SK-N-DZ (cell line): ENCODE data around the gene FOLR3. TPM values are rescaled to one million over a fixed set of nuclear protein-coding genes. Genes with fewer than 3 reads are reported as not detected.
"Not testable (repeated sequence)": the region's sequence is repeated elsewhere in the genome, so short reads cannot be mapped to it uniquely, and the experiment has no call there.

ENCODE experiments used
- DNase-seq: peaks from one replicate; pipeline ENCODE4 v3.0.0-alpha.2; 2015; ENCODE audit warnings: low spot score
- polyA plus RNA-seq, 2 experiments: library from polyadenylated mRNA; depleted of rRNA; stranded (reverse); fragments of >200 nt; gene quantifications; 2 replicates each; pipeline ENCODE4 v1.2.3, GENCODE V29; 2014

The FOLR3 gene
- polyA plus RNA-seq (2014; cell fraction: cytosol; rRNA removed): not detected in 2 replicates
- not detected in 2 replicates for polyA plus RNA-seq (2014; cell fraction: nucleus; rRNA removed)

DNA sequence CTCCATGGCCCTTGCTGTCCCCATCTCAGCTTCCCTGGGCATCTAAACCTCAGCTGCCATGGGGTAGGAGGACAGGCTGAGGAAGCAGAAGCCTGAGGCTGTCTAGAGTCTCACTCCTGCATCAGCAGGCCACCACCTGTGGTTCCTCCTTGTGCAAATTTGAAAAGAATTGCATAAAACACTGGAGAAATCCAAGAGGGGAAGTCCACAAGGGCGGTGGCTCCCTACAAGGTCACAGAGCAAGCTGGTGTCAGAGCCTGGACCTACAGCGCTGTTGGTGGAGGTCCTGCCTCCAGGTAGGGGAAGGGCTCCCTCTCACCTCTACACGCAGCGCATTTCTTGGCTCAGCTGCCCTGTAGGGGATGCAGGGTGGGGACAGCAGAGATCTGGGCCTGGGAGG, at the start of gene FOLR3:
FOLR3 (plus strand) TSS at position 253 of the 400 bp plus-strand sequence. CDS start 228 bp downstream, outside the sequence.
- not testable (repeated sequence) for DNase-seq

DNA sequence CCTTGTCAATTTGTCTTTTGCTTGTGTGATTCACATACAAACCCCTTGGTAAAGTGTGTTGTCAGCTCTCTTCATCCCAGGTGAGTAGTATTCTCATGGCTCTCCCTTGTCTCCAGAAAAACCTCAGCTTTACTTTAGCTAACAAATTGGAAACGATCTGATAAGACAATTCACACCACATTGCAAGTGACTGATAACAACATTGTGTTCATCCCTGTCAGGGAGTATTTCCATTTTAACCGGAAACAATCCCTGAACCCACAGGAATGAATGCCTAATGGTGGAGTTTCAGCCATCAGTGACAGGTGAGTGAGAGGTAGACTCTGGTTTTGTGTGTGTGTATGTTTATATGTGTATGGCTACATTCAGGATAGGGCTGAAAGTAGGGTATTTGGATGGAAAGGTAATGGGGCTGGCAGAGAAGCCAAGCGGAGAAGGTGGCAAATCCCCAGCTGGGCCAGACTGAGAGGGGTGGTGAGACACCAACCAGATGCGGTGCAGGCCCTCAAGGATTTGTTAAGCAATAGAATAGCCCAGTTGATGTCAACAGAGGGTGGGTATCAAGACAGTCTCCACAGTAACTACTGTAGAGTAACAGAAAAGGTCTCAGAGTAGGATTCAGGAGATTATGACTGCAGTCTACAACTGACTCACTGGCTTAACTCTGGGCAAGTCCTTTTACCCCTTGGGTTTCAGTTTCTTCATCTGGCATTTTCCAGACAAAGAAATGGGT, 47.3 kb upstream of the FOLR3 start:
- no peak for DNase-seq

DNA sequence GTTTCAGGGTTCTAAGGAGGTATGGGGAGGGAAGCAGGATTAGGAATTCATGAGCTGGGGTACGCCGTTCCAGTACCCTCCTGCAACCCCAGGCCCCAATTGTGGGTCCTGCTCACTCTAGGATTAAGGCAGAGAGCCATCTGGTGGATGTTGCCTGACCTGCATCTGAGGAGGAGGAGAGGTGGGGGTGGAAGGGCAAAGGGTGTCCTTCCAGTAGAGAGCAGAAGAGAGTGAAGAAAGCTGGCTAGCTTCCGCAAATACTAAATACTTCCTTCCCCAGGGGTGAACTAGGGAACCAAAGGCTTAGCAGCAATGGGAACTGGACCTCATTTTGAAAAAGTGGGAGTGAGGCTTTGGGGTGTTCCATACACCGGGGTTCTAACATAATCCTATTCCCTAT, 44.2 kb upstream of the FOLR3 start:
- DNase-seq: peak; percentile 63

DNA sequence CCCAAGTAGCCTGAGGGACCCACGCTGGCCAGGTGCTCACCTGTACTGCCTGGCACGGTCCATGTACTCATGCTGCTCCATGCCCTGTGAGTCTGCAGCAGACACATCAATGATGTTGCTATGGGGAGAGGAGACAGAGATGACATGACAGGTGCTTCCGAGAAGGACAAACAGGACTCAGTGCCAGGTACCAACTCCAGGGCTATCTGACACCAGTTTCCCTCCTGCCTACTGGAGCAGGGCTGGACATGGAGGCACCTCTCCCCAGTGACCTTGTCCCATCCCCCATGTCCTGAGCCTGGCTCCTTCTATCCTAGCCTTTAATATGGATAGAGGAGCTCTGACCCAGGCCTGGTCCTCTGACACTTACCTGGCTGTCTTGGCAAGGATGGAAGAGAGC, 36.8 kb upstream of the FOLR3 start:
- no peak for DNase-seq

DNA sequence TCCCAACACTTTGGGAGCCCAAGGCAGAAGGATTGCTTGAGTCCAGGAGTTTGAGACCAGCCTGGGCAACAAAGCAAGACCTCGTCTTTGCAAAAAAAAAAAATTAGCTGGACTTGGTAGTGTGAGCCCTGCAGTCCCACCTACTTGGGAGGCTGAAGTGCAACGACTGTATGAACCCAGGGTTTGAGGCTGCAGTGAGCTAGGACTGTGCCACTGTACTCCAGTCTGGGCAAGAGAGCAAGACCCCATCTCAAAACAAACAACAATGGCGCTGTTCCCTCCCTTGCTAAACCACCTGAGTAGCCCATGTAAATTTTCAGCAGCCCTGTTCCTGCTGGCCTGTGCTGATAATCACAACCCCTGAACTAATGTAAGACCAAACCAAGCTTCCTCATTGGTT, 35.5 kb upstream of the FOLR3 start:
- DNase-seq: no peak

DNA sequence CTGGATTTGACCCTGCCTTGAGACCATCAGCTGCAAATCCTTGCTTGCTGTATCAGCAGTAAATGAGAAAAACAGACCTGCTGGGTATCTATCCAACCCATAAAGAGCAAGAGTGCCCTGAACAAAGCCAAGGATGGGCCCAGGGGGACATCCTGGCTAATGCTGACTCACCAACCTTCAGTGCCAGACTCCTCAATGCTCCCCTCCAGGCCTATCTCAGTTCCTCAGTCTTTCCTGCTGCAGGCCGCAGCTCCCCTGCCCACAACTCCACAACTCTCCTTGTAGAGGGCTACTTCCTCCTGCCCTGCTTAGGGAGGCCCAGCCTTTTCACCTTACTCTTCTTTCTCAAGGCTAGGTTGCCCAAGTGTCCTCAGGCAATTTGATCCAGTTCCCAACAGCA, 35.1 kb upstream of the FOLR3 start:
- DNase-seq: no peak

DNA sequence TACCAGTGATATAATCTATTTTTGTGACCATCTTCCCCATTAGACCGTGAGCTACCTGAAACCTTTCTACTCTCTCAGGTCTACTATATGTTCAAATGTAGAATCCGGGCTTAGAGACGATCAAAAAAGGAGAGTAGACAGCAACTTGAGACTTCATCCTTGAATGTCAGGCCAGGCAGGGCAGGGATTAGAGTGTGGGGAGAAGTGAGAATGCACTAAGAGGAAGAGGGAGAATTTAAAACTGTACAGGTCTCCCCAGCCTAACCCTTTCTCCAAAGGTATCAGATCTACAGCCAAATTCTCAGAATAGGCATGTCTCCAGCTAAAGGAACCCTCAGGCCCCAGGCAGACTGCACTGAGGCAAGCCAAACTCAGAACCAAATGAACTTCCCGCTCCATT, 33.4 kb upstream of the FOLR3 start:
- no peak for DNase-seq

DNA sequence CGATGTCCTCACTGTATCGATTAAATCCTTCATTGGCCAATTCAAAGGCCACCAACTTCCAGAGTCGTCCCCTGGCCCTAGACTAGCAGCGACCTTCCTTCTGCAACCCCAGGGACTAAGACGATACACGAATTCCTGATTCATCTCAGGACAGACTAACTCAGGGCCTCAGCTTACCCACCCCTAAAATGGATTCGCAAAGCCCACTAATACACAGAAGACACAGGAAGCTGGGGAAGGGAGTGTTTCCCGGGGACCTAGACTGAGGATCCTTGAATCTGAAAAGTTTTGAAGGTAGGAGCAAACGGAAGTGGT, 32.9 kb upstream of the FOLR3 start:
- no peak for DNase-seq

DNA sequence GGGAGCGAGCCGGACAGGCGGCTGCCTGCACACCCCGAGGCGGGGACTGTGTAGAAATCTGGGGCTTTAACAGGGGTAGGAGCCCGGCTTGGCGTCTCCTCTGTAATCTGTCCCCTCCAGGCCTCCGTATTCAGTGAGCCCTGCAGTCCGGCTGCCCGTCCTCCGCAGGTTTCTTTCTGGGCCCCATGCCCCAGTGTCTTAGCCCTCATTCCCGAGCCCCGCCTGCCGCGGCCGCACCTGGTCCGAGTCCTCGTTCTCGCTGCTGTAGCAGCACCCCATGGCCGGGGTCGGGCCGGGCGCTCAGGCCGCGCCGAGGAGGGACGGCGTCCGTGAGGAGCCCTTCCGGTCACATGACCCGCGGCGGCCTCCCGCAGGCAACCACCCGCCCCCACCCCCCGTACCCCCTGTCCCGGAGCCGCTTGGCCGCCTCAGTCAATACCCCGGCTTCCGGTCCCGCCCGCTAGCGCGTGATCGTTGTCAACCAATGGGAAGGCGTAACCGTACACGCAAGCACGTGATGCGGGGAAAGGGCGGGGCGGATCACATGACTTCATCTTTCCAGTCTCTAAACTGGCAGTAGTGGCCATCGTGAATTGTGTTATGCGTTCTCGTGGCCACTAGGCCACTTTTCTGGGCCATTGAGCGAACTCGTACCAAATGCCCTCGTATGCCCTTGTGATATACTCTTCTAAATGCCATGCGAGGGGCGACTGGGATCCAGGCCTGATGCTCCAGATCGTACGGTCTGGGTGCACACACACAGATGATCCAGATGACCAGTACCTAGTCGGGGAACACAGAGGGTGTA, 32.4 kb upstream of the FOLR3 start, which contains the start of gene LAMTOR1:
LAMTOR1 (minus strand) TSS at position 352 of the 808 bp plus-strand sequence; CDS start at position 279, 73 bp downstream.
- peak; percentile 100 for DNase-seq

DNA sequence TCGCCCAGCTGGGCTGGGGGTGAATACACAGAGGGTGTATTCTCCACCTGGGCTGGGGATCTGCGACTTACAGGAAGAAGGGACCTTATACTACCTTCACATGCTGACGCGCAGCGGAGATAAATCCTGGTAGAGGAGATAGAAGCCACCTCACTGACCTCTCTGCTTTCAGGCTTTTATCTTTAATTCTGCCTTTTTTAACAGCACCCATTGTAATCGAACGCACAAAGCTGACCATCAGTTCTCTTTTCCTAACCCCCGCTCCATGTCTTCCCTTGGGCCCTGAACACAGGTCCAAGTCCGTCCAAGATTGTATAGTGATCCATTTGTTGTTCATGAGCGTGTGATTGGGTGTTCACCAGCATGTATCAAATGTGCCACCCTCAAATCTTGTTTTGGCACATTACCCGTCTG, 31.8 kb upstream of the FOLR3 start:
- DNase-seq: no peak

DNA sequence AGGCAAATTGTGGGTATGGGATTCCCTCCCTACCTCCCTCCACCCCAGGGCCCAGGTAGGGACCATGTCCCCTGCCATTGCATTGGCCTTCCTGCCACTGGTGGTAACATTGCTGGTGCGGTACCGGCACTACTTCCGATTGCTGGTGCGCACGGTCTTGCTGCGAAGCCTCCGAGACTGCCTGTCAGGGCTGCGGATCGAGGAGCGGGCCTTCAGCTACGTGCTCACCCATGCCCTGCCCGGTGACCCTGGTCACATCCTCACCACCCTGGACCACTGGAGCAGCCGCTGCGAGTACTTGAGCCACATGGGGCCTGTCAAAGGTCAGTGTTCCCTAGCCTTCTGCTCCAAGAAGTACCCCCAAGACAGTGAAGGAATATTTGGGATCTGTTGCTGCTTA, 29.6 kb upstream of the FOLR3 start, which contains the start of gene TOMT:
TOMT (plus strand) TSS at position 37 of the 400 bp plus-strand sequence; CDS start at position 65, 28 bp downstream.
- no peak for DNase-seq

DNA sequence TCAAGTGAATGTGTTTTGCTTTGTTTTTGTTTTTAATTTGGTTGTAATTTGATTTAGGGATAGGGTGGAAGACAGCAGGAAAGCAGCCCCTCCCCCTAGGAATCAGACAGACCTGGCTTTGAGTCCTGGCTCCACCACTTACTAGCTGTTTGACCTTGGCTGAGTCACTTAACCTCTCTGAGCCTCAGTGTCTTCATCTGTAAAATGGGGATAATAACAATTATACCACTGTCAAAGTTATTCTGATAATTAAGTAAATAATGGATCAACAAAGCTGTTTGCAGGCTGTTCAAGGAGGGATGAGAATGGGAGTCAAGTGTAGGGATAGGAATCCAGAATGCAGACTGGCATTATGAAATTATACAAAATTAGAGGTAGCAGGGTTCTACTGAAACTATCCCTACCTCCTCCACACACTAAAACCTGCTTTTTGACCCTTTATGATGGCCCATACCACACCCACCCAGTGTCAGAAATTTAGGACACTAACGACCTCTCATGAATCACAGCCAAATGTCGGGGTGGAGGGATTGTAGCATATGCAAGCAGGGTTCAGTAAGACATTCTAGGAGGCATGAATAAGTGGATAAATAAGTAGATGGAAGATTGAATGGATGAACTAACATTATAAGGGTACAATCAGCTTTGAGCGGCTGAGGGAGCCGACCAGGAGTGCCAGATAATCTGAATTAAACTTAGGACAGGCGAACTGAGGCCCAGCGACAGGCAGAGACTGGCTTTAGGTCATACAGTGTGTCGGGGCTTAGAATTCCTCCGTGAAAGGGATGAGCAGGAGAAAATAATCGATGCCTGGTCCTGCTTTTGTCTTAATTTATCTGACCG, 24.0 kb upstream of the FOLR3 start:
- DNase-seq: no peak

DNA sequence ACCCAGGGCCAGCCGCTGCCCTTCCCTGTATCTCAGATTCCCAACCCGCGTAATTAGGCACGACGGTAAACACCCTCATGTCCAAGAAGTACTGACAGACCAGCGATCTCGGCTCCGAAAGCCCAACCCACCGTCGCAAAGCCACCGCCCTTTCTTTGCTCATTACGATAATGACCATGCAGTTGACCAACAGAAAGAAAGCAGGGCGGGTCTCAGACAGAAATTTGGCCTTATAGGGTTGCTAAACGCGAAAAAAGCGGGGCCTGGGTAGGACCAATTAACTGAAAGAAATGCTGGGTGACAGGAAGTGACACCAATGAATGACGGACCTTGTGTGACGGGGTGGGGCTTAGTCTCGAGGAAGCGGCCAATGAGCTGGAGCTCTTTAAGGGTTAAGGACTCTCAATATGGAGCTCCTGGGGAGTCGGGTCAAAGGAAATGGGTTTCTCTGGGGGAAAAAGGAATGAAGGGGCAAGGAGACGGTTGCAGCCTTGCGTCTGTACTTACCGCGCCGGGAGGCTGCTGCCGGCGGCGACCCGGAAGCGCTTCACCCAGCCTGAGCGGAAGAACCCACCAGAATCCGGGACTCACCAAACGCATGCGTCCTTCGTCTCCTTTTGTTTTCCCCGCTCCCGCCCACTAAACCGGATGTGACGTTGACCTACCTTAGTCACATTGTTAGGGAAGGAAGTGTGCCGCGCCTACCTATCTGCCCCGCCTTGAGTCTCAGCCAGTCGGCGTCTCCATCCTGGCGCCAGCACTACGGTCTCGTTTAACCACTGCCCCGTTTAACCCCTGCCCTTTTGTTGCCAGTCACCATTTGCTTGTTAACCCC, 23.2 kb upstream of the FOLR3 start, which contains the start of gene ANAPC15:
ANAPC15 (minus strand) TSS at position 553 of the 835 bp plus-strand sequence. CDS start 1,419 bp downstream, outside the sequence.
- peak; percentile 100 for DNase-seq

DNA sequence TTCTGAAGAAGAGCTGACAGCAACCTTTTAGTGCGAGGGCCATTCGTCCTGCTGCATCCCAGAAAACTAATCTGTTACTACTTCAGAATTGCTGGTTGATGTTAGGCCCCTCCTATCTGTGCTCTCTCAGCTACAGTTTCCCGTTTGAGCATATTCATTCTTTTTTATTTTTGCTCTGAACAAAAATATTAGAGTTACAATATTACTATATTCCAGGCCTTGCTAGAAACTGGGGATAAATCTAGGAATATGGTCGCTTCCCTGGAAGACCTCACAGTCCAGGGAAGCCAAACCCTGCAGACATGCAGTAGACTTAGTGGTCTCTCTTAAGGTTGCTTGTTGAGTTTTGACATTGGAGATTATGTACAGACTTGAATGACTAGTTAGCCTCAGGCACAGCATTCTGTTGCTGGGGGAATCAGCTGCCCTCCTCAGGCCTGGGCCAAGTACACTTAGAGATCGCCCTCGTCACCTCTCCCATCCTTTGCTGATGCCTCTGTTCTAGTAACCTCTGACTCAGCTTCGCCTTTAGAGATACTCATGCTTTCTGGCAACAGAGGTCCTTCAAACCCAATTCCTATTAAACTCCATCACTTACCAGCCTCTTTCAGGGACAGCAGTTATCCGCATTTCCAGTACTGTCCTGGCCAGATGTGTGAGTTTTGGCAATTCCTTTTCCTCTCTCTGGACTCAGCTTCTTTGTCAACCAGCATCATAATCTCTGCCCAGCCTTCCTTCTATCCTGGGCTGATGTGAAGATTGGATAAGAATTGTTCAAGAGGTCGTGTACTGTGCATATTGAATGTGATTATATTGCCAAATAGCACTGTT, 22.3 kb upstream of the FOLR3 start:
- peak; percentile 33 for DNase-seq

DNA sequence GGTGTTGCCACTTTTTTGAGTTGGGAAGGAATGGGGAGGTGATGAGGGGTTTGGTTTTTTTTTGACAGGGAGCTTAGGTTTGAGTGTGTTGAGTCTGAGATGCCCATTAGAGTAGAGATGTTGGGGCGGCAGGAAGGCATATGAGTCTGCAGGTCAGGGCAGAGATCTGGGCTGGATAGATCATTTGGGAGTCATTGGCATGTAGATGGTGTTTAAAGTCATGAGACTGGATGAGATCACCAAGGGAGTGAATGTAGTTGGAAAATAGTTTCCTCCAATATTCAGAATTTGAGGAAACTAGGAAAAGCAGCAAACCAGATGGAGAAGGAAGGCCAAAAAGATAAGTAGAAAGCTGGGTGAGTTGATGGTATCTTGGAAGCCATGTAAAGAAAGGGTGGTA, 21.0 kb upstream of the FOLR3 start:
- no peak for DNase-seq

DNA sequence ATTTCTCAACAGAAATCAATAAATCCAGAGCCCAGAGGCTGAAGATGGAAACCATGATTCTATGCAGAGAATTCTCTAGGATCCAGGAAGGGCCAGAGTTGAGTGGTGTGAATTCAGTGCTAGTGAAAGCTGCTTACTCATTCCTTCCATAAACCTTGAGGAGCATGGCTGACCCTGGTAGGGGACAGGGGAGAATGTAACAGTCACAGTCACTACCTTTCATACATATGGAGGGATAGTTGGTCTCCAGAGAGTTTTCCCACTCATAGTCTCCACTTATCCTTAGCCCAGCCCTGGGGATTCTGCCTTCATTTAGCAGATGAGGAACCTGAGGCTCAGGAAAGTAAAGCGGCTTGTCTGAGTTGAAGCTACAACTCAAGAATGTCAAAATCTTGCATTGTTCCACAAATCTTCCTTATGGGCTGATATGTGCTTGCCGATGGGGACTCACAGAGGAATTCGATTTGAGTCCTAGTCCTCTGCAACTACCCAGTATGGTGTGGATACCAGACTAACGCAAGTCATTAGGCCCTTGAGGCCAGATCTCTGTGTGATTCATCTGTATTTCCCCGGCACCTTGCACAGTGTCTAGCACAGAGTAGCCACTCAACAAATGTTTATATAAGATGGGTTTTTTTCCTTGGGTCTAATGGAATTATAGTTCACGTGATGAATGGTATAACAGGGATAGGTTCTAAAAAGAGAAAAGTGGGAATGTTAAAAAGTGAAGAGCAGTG, 19.3 kb upstream of the FOLR3 start:
- DNase-seq: no peak

DNA sequence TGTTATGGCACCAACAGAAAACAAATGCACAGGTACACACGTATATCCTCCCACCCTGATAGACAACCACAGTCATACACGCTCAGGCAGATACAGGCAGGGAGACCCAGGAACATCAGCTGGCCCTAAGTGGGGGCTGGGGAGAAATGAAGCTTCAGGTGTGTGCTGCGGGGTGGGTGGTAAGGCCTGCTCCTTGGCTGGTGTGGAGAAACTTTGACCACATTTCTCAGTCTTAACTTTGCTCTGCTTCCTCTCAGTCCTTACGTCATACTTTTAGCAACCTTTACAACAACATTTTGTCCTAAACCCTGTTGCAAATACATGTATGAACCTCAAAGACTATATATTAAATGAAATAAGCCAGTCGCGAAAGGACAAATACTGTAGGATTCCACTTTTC, 16.3 kb upstream of the FOLR3 start:
- DNase-seq: no peak

DNA sequence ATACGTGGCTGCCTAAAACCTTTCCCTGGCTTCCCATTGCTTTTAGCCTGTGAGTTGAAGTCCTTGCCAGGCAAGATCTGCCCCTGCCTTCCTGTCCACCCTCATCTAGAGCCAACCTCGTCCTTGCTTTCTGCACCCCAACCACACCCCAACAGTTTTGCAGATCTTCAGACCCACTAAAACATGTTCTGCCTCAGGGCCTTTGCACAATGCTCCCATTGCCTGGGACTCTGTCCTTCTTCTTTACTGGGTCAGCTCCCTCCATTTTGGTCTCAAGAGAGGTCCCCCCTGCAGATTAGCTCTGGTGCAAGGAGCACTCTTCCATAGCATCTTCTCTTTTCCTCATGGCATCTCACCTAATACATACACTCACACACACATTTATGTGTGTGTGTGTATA, 14.6 kb upstream of the FOLR3 start:
- DNase-seq: no peak

DNA sequence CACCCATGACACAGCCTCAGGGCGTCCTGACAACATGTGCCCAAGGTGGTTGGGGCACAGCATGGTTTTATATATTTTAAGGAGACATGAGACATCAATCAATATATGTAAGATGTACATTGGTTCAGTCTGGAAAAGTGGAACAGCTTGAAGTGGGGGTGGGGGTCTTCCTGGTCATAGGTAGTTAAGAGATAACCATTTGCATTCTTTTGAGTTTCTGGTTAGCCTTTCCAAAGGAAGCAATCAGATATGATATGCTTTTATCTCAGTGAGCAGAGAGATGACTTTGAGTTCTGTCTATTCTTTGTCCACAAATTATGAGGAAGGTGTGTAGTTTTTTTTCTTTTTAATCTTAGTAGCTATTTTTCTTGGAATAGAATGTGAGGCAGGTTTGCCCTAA, 12.9 kb upstream of the FOLR3 start:
- no peak for DNase-seq
